ENCODE measurements around the gene SLC11A2. TPM values are rescaled to one million over a fixed set of nuclear protein-coding genes. Genes with fewer than 3 reads are reported as not detected.
A peak's percentile ranks its signal among the peaks of the same experiment; 100 is the strongest.

The SLC11A2 gene
- total RNA-seq, 4 donors from 2014 or later, result 24.9 to 47.1 (median 32.4) TPM

DNA sequence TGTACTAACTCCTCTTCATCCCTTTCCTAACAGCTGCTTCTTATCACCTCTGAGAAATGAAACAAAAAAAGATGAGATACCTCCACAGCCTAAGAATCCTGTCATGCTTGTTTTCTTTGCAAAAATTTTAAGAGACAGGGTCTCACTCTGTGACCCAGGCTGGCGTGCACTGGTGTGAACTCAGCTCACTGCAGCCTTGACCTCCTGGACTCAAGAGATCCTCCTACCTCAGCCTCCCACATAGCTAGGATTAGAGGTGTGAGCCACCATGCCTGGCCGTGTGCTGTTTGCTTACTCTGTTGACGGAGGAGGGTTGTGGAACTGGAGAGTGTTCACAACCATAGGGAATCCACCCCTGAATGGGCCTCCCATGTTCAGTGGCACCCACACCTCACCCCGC, 41.0 kb upstream of the SLC11A2 start:
- ATAC-seq, result no peak
- Histone ChIP-seq H3K4me1 (peaks cover 0 to 11% (median 0%) of the 10 kb centered on the region in 3 donors), H3K36me3 (peaks cover 0 to 100% of the 10 kb centered on the region in 2 donors), H3K27me3 (no peaks in the 10 kb centered on the region), H3K27ac (no peak overlapping the region), H3K9me3 (no peaks in the 10 kb centered on the region), H3K4me3 (no peak overlapping the region)
- 43 to 91% methylated on average over 2 to 4 of the region's 4 CpGs for WGBS, 2 donors (ENCODE audit: low coverage in 1 of 2)
- no peak for TF ChIP-seq EP300 (IDR thresholded peaks at IDR 0.05)
- no peak for TF ChIP-seq POLR2AphosphoS5 (IDR thresholded peaks at IDR 0.05)

DNA sequence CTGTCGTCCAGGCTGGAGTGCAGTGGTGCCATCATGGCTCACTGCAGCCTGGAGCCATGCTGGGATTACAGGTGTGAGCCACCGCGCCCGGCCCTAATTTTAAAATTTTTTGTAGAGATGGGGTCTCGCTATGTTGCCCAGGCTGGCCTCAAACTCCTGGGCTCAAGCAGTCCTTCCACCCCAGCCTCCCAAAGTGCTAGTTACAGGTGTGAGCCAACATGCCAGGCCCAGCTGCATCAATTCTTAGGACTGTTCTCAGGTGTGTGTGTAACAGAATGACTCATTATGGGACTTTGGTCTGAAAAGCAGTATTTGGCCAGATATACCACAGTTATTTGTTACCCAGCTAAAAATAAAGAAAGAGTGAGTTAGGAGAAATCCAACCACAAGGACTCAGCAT, 39.3 kb upstream of the SLC11A2 start:
- H3K27ac ChIP-seq, result no peak overlapping the region
- ATAC-seq, result no peak
- no peaks in the 10 kb centered on the region for H3K27me3 ChIP-seq
- no peak overlapping the region for H3K4me3 ChIP-seq
- H3K36me3 ChIP-seq, result peaks cover 0 to 100% of the 10 kb centered on the region in 2 donors
- no peaks in the 10 kb centered on the region for H3K9me3 ChIP-seq
- no peaks in the 10 kb centered on the region for H3K4me1 ChIP-seq
- 91 to 92% methylated on average over 4 to 5 of the region's 5 CpGs for WGBS, 2 donors (ENCODE audit: low coverage in 1 of 2)
- TF ChIP-seq EP300 (IDR thresholded peaks at IDR 0.05) (no peak), POLR2A (IDR thresholded peaks at IDR 0.05) (no peak), POLR2AphosphoS5 (IDR thresholded peaks at IDR 0.05) (no peak)
- TF ChIP-seq, protein P1, sequence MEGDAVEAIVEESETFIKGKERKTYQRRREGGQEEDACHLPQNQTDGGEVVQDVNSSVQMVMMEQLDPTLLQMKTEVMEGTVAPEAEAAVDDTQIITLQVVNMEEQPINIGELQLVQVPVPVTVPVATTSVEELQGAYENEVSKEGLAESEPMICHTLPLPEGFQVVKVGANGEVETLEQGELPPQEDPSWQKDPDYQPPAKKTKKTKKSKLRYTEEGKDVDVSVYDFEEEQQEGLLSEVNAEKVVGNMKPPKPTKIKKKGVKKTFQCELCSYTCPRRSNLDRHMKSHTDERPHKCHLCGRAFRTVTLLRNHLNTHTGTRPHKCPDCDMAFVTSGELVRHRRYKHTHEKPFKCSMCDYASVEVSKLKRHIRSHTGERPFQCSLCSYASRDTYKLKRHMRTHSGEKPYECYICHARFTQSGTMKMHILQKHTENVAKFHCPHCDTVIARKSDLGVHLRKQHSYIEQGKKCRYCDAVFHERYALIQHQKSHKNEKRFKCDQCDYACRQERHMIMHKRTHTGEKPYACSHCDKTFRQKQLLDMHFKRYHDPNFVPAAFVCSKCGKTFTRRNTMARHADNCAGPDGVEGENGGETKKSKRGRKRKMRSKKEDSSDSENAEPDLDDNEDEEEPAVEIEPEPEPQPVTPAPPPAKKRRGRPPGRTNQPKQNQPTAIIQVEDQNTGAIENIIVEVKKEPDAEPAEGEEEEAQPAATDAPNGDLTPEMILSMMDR (IDR thresholded peaks at IDR 0.05), result no peak

DNA sequence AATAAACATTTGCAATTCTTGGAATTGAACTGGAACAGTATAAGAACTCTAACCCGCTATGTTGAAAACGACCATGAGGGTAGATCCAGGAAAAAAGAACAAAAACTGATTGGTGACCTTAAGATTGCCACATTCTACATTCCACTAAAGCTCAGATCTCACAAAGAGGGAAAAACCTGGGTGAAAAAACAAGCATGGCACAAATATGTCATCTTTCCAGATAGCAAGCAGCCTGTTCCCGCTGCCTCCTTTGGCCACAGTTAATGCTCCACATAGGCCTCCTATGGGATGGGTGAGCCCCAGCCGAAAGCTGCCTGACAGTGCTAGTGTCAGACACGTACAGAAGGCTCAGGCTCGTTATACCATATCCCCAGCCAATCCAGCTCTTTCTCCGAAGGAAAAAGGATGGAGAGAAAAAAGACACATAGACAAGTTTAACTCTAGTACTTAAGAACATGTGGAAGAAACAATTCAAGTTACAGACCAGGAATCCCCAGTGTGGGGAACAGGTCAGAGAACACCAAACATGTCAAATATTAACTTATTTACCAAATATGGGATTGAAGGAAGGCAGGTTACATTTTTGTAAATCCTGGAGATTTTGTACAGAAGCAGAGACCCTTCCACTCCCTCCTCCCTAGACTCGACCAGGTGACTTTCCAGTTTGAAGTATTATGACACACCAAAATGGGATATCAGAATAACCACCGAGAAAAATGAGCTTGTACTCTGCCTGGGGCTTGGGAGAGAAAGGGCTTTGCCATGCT, 36.6 kb upstream of the SLC11A2 start:
- WGBS, 2 donors (ENCODE audit: low coverage in 1 of 2), result 62 to 71% methylated on average over 8 to 9 of the region's 9 CpGs
- no peaks in the 10 kb centered on the region for H3K9me3 ChIP-seq
- no peak overlapping the region for H3K4me3 ChIP-seq
- no peaks in the 10 kb centered on the region for H3K4me1 ChIP-seq
- H3K27me3 ChIP-seq, result no peaks in the 10 kb centered on the region
- ATAC-seq, result no peak
- H3K27ac ChIP-seq, result no peak overlapping the region
- peaks cover 5 to 100% of the 10 kb centered on the region in 2 donors for H3K36me3 ChIP-seq
- TF ChIP-seq EP300 (IDR thresholded peaks at IDR 0.05) (no peak), POLR2AphosphoS5 (IDR thresholded peaks at IDR 0.05) (no peak), POLR2A (IDR thresholded peaks at IDR 0.05) (no peak)
- TF ChIP-seq, protein P1 (IDR thresholded peaks at IDR 0.05), result no peak

DNA sequence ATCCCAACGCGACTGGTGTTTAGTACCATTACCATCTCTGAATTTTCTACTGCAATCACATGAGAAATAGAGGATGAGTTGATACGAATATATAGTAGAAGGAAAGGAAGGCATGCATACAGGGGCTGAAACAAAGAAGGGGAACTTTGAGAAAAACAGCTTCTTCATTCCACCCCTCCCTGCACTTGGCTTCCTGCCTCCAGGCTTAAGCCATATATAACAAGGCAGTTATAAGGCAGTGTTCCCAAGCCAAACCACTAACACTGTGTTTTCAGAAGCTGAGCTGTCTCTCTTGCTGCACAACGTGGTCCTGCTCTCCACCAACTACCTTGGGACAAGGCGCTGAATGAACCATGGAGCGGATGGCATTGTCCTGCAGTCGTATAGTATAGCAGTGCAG, 32.9 kb upstream of the SLC11A2 start:
- Histone ChIP-seq H3K27me3 (no peaks in the 10 kb centered on the region), H3K36me3 (peaks cover 5 to 100% of the 10 kb centered on the region in 2 donors), H3K27ac (no peak overlapping the region), H3K4me1 (no peaks in the 10 kb centered on the region), H3K9me3 (no peaks in the 10 kb centered on the region), H3K4me3 (no peak overlapping the region)
- WGBS, 2 donors (ENCODE audit: low coverage in 1 of 2), result 71 to 83% methylated on average over 3 to 6 of the region's 7 CpGs
- TF ChIP-seq POLR2A (IDR thresholded peaks at IDR 0.05) (no peak), EP300 (IDR thresholded peaks at IDR 0.05) (no peak), POLR2AphosphoS5 (IDR thresholded peaks at IDR 0.05) (no peak)
- TF ChIP-seq, protein P1 (IDR thresholded peaks at IDR 0.05), result no peak
- no peak for ATAC-seq

DNA sequence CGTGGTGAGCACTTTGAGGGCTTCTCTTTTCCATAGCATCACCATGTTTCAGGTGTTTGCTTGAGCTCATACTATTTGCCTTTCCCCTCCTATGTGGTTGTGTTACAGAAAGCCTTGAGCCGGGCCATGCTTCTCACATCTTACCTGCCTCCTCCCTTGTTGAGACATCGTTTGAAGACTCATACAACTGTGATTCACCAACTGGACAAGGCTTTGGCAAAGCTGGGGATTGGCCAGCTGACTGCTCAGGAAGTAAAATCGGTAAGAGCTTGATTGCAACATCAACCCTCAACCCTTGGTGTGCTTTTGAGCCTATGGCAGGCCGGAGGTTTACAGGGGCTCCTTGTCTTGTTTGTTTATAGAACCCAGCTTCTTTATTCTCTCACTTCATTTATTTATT, 30.1 kb upstream of the SLC11A2 start:
- H3K36me3 ChIP-seq, result peaks cover 5 to 100% of the 10 kb centered on the region in 2 donors
- H3K27me3 ChIP-seq, result no peaks in the 10 kb centered on the region
- H3K9me3 ChIP-seq, result no peaks in the 10 kb centered on the region
- no peak overlapping the region for H3K4me3 ChIP-seq
- no peak overlapping the region for H3K27ac ChIP-seq
- ATAC-seq, result peak; percentile 58
- TF ChIP-seq POLR2A (IDR thresholded peaks at IDR 0.05) (no peak), EP300 (IDR thresholded peaks at IDR 0.05) (no peak), POLR2AphosphoS5 (IDR thresholded peaks at IDR 0.05) (no peak)
- TF ChIP-seq, protein P1 (IDR thresholded peaks at IDR 0.05), result no peak
- peaks cover 0 to 3% (median 0%) of the 10 kb centered on the region in 3 donors for H3K4me1 ChIP-seq
- WGBS, 2 donors (ENCODE audit: low coverage in 1 of 2), result 79 to 86% methylated on average over 4 to 5 of the region's 5 CpGs
